GM12865 (cell line): ENCODE measurements around the gene LPP.

Experiments
- DNase-seq: peaks from one replicate; pipeline ENCODE4 v3.0.0; 2010; ENCODE audit warnings: low read depth
- H3K4me3 ChIP-seq: 2 replicates; pipeline ENCODE4 v1.5.1; 2011; ENCODE audit warnings: mild to moderate bottlenecking, low read depth, low read length, control low read depth
- TF ChIP-seq, protein P1 (sequence below): IDR thresholded peaks from 2 replicates; pipeline ENCODE4 v1.5.1; 2011; ENCODE audit warnings: low read length, control low read depth, low read depth, inconsistent platforms; ENCODE audit not compliant: insufficient read depth; ENCODE audit errors: missing control alignments

Gene LPP

GRCh38 chr3:188408831-188409230 is 254.9 kb downstream of the LPP start:
- no peak for DNase-seq
- no peak overlapping the region for H3K4me3 ChIP-seq
- TF ChIP-seq, protein P1, sequence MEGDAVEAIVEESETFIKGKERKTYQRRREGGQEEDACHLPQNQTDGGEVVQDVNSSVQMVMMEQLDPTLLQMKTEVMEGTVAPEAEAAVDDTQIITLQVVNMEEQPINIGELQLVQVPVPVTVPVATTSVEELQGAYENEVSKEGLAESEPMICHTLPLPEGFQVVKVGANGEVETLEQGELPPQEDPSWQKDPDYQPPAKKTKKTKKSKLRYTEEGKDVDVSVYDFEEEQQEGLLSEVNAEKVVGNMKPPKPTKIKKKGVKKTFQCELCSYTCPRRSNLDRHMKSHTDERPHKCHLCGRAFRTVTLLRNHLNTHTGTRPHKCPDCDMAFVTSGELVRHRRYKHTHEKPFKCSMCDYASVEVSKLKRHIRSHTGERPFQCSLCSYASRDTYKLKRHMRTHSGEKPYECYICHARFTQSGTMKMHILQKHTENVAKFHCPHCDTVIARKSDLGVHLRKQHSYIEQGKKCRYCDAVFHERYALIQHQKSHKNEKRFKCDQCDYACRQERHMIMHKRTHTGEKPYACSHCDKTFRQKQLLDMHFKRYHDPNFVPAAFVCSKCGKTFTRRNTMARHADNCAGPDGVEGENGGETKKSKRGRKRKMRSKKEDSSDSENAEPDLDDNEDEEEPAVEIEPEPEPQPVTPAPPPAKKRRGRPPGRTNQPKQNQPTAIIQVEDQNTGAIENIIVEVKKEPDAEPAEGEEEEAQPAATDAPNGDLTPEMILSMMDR, result no peak

DNA sequence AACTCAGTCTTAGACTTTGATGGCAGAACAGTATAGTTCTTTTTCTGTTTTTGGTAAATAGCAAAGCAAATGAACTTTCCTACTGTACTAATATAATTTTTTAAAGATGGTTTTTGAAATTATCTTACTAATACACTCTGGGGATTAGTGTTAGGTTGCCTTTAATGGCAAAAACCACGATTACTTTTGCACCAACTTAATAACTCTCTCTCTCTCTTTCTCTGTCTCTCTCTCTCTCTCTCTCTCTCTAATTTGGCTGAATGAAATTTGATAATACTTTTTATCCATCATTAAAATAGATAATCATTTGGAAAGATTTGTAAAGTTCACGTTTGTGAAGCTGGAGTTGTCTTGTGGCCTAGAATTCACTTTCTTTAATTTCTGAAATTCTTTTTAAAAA is 257.8 kb downstream of the LPP start:
- TF ChIP-seq, protein P1, result no peak
- DNase-seq, result no peak
- H3K4me3 ChIP-seq, result no peak overlapping the region

DNA sequence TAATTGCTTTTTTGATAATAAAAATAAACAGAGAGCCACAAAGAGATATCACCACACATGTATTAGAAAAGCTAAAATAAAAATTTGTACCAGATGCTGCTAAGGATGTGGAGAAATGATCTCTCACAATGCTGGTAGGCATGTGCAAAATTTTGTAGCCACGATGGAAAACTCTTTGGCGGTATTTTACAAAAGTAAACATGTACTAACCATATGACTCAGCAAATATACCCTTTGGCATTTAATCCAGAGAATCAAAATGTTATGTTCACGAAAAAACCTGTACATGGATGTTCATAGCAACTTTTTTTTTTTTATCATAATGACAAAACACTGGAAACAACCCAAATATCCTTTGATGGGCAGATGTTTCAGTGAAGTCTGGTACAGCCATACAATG is 261.2 kb downstream of the LPP start:
- DNase-seq, result no peak
- TF ChIP-seq, protein P1, result no peak
- no peak overlapping the region for H3K4me3 ChIP-seq

DNA sequence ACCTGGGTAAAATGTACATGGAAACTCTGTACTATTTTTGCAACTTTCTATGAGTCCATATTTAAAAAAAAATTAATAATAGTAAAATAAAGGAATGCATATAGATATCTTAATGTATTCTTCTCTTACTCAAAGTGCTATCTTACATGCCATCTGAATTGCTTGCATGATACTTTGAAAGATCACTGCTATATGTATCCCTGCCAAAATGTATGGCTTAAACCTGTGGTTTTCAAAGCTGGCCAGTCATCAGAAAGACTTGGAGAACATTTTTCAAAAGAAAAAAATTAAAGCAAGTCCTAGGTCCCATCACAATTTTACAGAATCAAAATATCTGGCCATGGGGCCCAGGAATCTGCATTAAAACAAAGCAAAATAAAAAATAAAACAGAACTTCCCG is 262.1 kb downstream of the LPP start:
- TF ChIP-seq, protein P1, result no peak
- no peak for DNase-seq

GRCh38 chr3:188417271-188417696 is 263.3 kb downstream of the LPP start:
- DNase-seq, result peak; percentile 34
- TF ChIP-seq, protein P1, result no peak
- no peak overlapping the region for H3K4me3 ChIP-seq

More for the DNA sequence above, 262.1 kb downstream of the LPP start:
- H3K4me3 ChIP-seq, result no peak overlapping the region

DNA sequence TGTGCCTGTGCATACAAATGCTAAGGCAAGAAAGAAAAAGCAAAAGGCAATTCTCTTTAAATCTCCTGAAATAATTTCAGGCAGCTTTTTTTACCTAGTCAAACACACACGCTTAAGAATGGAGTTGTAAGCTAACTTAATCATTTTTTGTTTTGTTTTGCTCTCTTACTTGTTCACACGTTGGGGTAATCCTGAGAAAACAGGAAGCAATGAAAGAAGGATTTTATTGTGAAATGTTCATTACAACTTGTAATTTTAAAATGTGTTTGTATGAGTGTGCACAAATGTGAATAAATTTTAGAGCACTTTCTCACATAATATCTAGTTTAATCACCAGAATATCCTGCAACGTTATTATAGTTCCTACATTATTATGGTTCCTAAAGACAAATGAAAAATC is 263.8 kb downstream of the LPP start:
- no peak overlapping the region for H3K4me3 ChIP-seq
- no peak for DNase-seq
- TF ChIP-seq, protein P1, result no peak

- DNase-seq, result no peak
- TF ChIP-seq, protein P1, result no peak
- no peak overlapping the region for H3K4me3 ChIP-seq
Measured at GRCh38 chr3:188421151-188421821, 267.3 kb downstream of the LPP start.
